ENCODE data around the gene EFCAB8.
A peak's percentile ranks its signal among the peaks of the same experiment; 100 is the strongest.

The EFCAB8 gene

DNA sequence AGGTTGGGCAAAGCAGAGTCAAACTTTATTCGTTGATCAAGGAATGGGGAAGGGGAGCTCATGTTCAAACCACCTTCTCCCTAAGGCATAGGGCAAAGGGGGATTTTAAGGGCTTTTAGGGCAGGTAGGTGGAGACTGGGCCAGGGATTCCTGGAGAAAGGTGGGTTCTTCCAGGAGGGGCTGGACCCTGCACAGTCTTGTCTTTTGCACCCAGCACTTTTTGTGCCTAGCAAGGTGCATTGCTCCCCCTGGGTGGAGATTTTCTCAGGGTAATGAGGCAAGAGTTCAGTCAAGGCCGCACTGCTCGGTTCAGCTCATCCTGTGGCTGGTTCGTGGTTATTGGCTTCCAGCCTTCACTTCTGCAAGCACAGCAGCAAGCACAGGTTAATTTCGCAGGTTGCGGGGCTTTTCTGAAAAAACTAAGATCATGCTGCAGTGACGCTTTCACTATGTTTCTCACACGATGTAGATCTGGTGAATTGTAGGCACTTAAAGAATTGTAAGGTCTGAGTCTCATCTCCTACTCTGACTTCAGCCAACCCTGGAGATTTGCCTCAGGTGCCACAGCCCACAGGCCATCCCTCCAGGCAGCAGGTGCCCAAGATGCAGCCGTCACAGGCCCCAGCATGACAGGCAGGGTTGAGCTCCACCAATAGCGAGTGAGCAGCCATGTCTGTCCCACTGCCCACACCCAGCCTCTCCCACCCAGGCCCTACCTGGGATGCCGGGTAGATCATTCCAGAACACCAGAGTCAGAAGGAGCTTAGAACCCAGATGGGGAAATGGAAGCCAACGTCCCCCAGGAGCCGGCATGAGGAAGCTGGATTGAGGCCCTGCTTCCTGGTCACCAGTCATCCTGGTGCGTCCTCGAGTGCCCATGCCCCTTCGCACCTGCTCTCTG lies 108.4 kb downstream of the EFCAB8 start:
- H3K4me1 ChIP-seq (ENCODE audit: control insufficient read depth in 2 of 2, insufficient read depth in 1 of 2, low read depth in 1 of 2, low read length in 2 of 2): peaks cover 8% of the 10 kb centered on the region in 2 donors
- no peak overlapping the region for H3K14ac ChIP-seq (ENCODE audit: low read length)
- no peak overlapping the region for H3K9ac ChIP-seq (ENCODE audit: low read depth, low read length, poor library complexity)
- peak overlapping the region; percentile 27 for H2AK5ac ChIP-seq (ENCODE audit: low read depth, low read length)
- WGBS, 2 donors (ENCODE audit: extremely low coverage in 2 of 2, insufficient read length in 2 of 2, insufficient replicate concordance in 1 of 2): no CpG with 5 or more reads among the region's 16 CpGs
- H4K91ac ChIP-seq (ENCODE audit: low read depth, low read length, poor library complexity): no peak overlapping the region
- H2BK5ac ChIP-seq (ENCODE audit: low read length): no peak overlapping the region
- H2BK15ac ChIP-seq (ENCODE audit: low read length): peak overlapping the region; percentile 75
- peaks cover 0 to 6% (median 0%) of the 10 kb centered on the region in 3 experiments for H3K27me3 ChIP-seq (ENCODE audit: control insufficient read depth in 3 of 3, insufficient read depth in 3 of 3, low read depth in 1 of 3, low read length in 3 of 3)
- H4K8ac ChIP-seq (ENCODE audit: low read depth, low read length): no peak overlapping the region
- no peak overlapping the region for H3K4me3 ChIP-seq (ENCODE audit: low read length in 2 of 2)
- no peaks in the 10 kb centered on the region for H3K79me1 ChIP-seq (ENCODE audit: low read depth, low read length)
- peak overlapping the region; percentile 53 for H3K18ac ChIP-seq (ENCODE audit: low read length)
- H2AFZ ChIP-seq (ENCODE audit: low read length): no peak overlapping the region
- peak overlapping the region; percentile 32 for H3K23ac ChIP-seq (ENCODE audit: low read depth, low read length, poor library complexity)
- H2BK120ac ChIP-seq (ENCODE audit: low read depth, low read length): no peak overlapping the region
- no peak overlapping the region for H3K4me2 ChIP-seq (ENCODE audit: insufficient read depth, low read length, poor library complexity, severe bottlenecking)
- H2BK12ac ChIP-seq (ENCODE audit: low read length): no peak overlapping the region
- no peak overlapping the region for H3K27ac ChIP-seq (replicated peaks; ENCODE audit: low read length)
- H3K4ac ChIP-seq (ENCODE audit: low read length): no peak overlapping the region
- H3K36me3 ChIP-seq (replicated peaks in 1 of 2; ENCODE audit: control insufficient read depth in 2 of 2, insufficient read depth in 2 of 2, low read length in 2 of 2): no peaks in the 10 kb centered on the region
- no peaks in the 10 kb centered on the region for H3K9me3 ChIP-seq (replicated peaks in 1 of 2; ENCODE audit: control insufficient read depth in 2 of 2, insufficient read depth in 1 of 2, low read depth in 1 of 2, low read length in 2 of 2)
- no peak for DNase-seq (ENCODE audit: low spot score)

DNA sequence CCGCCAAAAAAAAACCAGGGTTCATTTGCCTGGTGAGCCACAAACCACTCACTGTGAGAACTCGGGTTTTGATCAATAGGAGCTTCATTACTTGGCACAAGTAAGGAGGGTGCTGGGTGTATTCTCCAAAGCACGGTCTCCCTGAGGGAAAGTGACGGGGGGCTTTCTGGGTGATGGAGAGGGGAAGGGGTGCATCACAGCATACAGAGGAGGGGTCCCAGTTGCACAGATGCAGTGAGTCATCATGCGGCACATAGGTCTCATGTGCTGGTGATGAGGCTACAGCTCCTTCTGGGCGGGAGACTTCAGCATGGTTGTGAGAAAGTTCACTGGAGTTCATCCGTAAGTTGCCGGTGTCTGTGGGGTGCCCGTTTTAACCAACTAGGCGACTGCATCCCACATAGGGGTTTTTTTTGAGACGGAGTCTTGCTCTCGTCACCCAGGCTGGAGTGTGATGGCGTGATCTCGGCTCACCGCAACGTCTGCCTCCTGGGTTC lies 109.3 kb downstream of the EFCAB8 start:
- Histone ChIP-seq H3K79me1 (ENCODE audit: low read depth, low read length) (no peaks in the 10 kb centered on the region), H2AFZ (ENCODE audit: low read length) (no peak overlapping the region), H3K27ac (replicated peaks; ENCODE audit: low read length) (no peak overlapping the region), H3K14ac (ENCODE audit: low read length) (no peak overlapping the region), H4K8ac (ENCODE audit: low read depth, low read length) (no peak overlapping the region), H3K4me1 (ENCODE audit: control insufficient read depth in 2 of 2, insufficient read depth in 1 of 2, low read depth in 1 of 2, low read length in 2 of 2) (peaks cover 15% of the 10 kb centered on the region in 2 donors), H2BK12ac (ENCODE audit: low read length) (no peak overlapping the region), H2BK15ac (ENCODE audit: low read length) (no peak overlapping the region), H2BK120ac (ENCODE audit: low read depth, low read length) (no peak overlapping the region), H3K23ac (ENCODE audit: low read depth, low read length, poor library complexity) (no peak overlapping the region), H3K9ac (ENCODE audit: low read depth, low read length, poor library complexity) (no peak overlapping the region), H2AK5ac (ENCODE audit: low read depth, low read length) (no peak overlapping the region), H3K36me3 (replicated peaks in 1 of 2; ENCODE audit: control insufficient read depth in 2 of 2, insufficient read depth in 2 of 2, low read length in 2 of 2) (no peaks in the 10 kb centered on the region), H3K4me3 (ENCODE audit: low read length in 2 of 2) (no peak overlapping the region), H3K4me2 (ENCODE audit: insufficient read depth, low read length, poor library complexity, severe bottlenecking) (no peak overlapping the region), H3K4ac (ENCODE audit: low read length) (no peak overlapping the region), H3K18ac (ENCODE audit: low read length) (no peak overlapping the region), H4K91ac (ENCODE audit: low read depth, low read length, poor library complexity) (no peak overlapping the region), H3K27me3 (ENCODE audit: control insufficient read depth in 3 of 3, insufficient read depth in 3 of 3, low read depth in 1 of 3, low read length in 3 of 3) (peaks cover 0 to 6% (median 0%) of the 10 kb centered on the region in 3 experiments), H2BK5ac (ENCODE audit: low read length) (no peak overlapping the region), H3K9me3 (replicated peaks in 1 of 2; ENCODE audit: control insufficient read depth in 2 of 2, insufficient read depth in 1 of 2, low read depth in 1 of 2, low read length in 2 of 2) (no peaks in the 10 kb centered on the region)
- no peak for DNase-seq (ENCODE audit: low spot score)
- WGBS, 2 donors (ENCODE audit: extremely low coverage in 2 of 2, insufficient read length in 2 of 2, insufficient replicate concordance in 1 of 2): no CpG with 5 or more reads among the region's 16 CpGs

DNA sequence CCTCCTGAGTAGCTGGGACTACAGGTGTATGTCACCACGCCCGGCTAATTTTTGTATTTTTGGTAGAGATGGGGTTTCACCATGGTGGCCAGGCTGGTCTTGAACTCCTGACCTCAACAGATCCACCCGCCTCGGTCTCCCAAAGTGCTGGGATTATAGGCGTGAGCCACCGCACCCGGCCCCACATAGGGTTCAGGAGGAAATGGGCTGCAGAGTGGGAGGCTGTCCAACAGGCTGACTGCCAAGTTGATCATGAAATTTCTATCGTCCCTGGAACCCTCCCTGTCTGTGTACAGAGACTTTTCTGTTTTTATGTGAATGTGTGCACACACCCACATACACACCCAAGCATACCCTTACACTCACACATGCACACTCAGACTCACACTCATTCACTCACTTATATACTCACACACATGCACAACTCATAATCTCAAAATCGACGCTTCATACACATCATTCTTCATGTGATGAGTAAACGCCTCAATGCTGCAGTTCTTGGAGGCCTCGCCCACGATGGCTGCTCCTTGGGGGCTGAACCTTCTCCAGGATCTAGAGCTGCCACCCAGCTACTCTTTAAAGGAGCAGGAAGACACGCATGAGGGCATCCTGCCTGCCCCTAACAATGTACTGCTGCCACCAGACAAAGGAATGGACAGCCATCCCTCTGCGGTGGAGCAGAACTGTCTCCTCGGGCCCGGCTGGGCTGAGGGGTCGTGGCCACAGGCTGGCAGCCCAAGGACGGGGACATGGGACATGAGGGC lies 109.9 kb downstream of the EFCAB8 start:
- no peak overlapping the region for H2AFZ ChIP-seq (ENCODE audit: low read length)
- peak overlapping the region; percentile 82 for H3K18ac ChIP-seq (ENCODE audit: low read length)
- no peaks in the 10 kb centered on the region for H3K9me3 ChIP-seq (replicated peaks in 1 of 2; ENCODE audit: control insufficient read depth in 2 of 2, insufficient read depth in 1 of 2, low read depth in 1 of 2, low read length in 2 of 2)
- no peak overlapping the region for H2BK5ac ChIP-seq (ENCODE audit: low read length)
- H3K27me3 ChIP-seq (ENCODE audit: control insufficient read depth in 3 of 3, insufficient read depth in 3 of 3, low read depth in 1 of 3, low read length in 3 of 3): peaks cover 0 to 6% (median 0%) of the 10 kb centered on the region in 3 experiments
- H3K4ac ChIP-seq (ENCODE audit: low read length): no peak overlapping the region
- H2BK120ac ChIP-seq (ENCODE audit: low read depth, low read length): no peak overlapping the region
- H3K9ac ChIP-seq (ENCODE audit: low read depth, low read length, poor library complexity): no peak overlapping the region
- no peak overlapping the region for H3K4me2 ChIP-seq (ENCODE audit: insufficient read depth, low read length, poor library complexity, severe bottlenecking)
- DNase-seq (ENCODE audit: low spot score): no peak
- peaks cover 15% of the 10 kb centered on the region in 2 donors for H3K4me1 ChIP-seq (ENCODE audit: control insufficient read depth in 2 of 2, insufficient read depth in 1 of 2, low read depth in 1 of 2, low read length in 2 of 2)
- H3K14ac ChIP-seq (ENCODE audit: low read length): no peak overlapping the region
- no peaks in the 10 kb centered on the region for H3K36me3 ChIP-seq (replicated peaks in 1 of 2; ENCODE audit: control insufficient read depth in 2 of 2, insufficient read depth in 2 of 2, low read length in 2 of 2)
- H3K79me1 ChIP-seq (ENCODE audit: low read depth, low read length): no peaks in the 10 kb centered on the region
- H2BK12ac ChIP-seq (ENCODE audit: low read length): peak overlapping the region; percentile 7
- peak overlapping the region; percentile 78 for H2AK5ac ChIP-seq (ENCODE audit: low read depth, low read length)
- no peak overlapping the region for H3K4me3 ChIP-seq (ENCODE audit: low read length in 2 of 2)
- peak overlapping the region; percentile 34 for H3K23ac ChIP-seq (ENCODE audit: low read depth, low read length, poor library complexity)
- WGBS, 2 donors (ENCODE audit: extremely low coverage in 2 of 2, insufficient read length in 2 of 2, insufficient replicate concordance in 1 of 2): 100% methylated on average over 2 of the region's 19 CpGs
- H4K91ac ChIP-seq (ENCODE audit: low read depth, low read length, poor library complexity): no peak overlapping the region
- no peak overlapping the region for H2BK15ac ChIP-seq (ENCODE audit: low read length)
- no peak overlapping the region for H4K8ac ChIP-seq (ENCODE audit: low read depth, low read length)
- no peak overlapping the region for H3K27ac ChIP-seq (replicated peaks; ENCODE audit: low read length)

All from neuronal stem cell (in vitro differentiated cells).